OCI-LY7 (cell line): ENCODE data around the gene RNASE12. TPM values are rescaled to one million over a fixed set of nuclear protein-coding genes. Genes with fewer than 3 reads are reported as not detected.
"Not testable (repeated sequence)": the region's sequence is repeated elsewhere in the genome, so short reads cannot be mapped to it uniquely, and the experiment has no call there.

Source experiments
- BruUV-seq: library from RNA; stranded (reverse); fragments of 400-500 nt; replicated peaks from 2 replicates; lab custom pipeline; 2021; lab: Mats Ljungman, UMichigan
- CTCF ChIA-PET: fragments of 300-600 bp; sonication (Branson Sonifier 250); formaldehyde crosslinking; loops from one replicate; lab custom pipeline; 2022; ENCODE audit warnings: antibody characterized with exemption; ENCODE audit not compliant: unreplicated experiment; lab: Charles Lee
- POLR2A ChIA-PET: fragments of 300-600 bp; sonication (Branson Sonifier 250); formaldehyde crosslinking; loops from one replicate; lab custom pipeline; 2022; ENCODE audit warnings: antibody characterized with exemption; lab: Charles Lee
- DNase-seq: peaks from one replicate; pipeline ENCODE4 v3.0.0-alpha.2; 2015; ENCODE audit warnings: low spot score
- H2AFZ ChIP-seq: fragments of 200-600 bp; sonication (generic), shearing (Covaris generic); 2 replicates; pipeline ENCODE4 v1.6.1; 2014; ENCODE audit warnings: mild to moderate bottlenecking, antibody characterized with exemption, low read length, moderate library complexity
- H3K27ac ChIP-seq: fragments of 200-600 bp; sonication (generic); 2 replicates; pipeline ENCODE4 v1.5.1; 2014; ENCODE audit warnings: mixed run types, low read depth, mild to moderate bottlenecking, moderate library complexity, low read length, inconsistent platforms; ENCODE audit not compliant: poor library complexity, severe bottlenecking
- H3K36me3 ChIP-seq: fragments of 200-600 bp; sonication (generic); 2 replicates; pipeline ENCODE4 v1.6.1; 2014; ENCODE audit warnings: mild to moderate bottlenecking, antibody characterized with exemption, low read length, moderate library complexity, mixed read lengths; ENCODE audit not compliant: insufficient read depth
- H3K4me1 ChIP-seq: fragments of 200-600 bp; sonication (generic); 2 replicates; pipeline ENCODE4 v1.5.1; 2014; ENCODE audit warnings: mild to moderate bottlenecking, low read length; ENCODE audit not compliant: insufficient read depth, poor library complexity, severe bottlenecking
- H3K4me2 ChIP-seq: fragments of 200-600 bp; sonication (generic); 2 replicates; pipeline ENCODE4 v1.6.1; 2014; ENCODE audit warnings: mild to moderate bottlenecking, low read length
- H3K4me3 ChIP-seq: fragments of 200-600 bp; sonication (generic); 2 replicates; pipeline ENCODE4 v1.5.1; 2014; ENCODE audit warnings: mild to moderate bottlenecking, low read depth, low read length; ENCODE audit not compliant: poor library complexity, severe bottlenecking
- H3K79me2 ChIP-seq: fragments of 200-600 bp; sonication (generic); 2 replicates; pipeline ENCODE4 v1.6.1; 2016; ENCODE audit warnings: low read depth, mild to moderate bottlenecking, low read length, moderate library complexity, mixed read lengths; ENCODE audit not compliant: insufficient read depth
- H3K9me2 ChIP-seq: fragments of 200-600 bp; sonication (generic); 2 replicates; pipeline ENCODE4 v1.6.1; 2016; ENCODE audit warnings: mild to moderate bottlenecking, low read length, mixed read lengths; ENCODE audit not compliant: insufficient read depth
- H3K9me3 ChIP-seq: fragments of 200-600 bp; sonication (generic); 2 replicates; pipeline ENCODE4 v1.6.1; 2014; ENCODE audit warnings: mild to moderate bottlenecking, mixed run types, low read length, mixed read lengths
- H4K20me1 ChIP-seq: fragments of 200-600 bp; sonication (generic); 2 replicates; pipeline ENCODE4 v1.6.1; 2014; ENCODE audit warnings: mild to moderate bottlenecking, antibody characterized with exemption, low read length, moderate library complexity, mixed read lengths; ENCODE audit not compliant: insufficient read depth
- EZH2phosphoT487 ChIP-seq: fragments of 200-600 bp; sonication (generic); IDR thresholded peaks from 2 replicates; pipeline ENCODE4 v1.6.1; 2018; ENCODE audit warnings: low read depth, borderline replicate concordance, mild to moderate bottlenecking, mixed run types, antibody characterized with exemption, low read length, moderate library complexity, mixed read lengths
- intact Hi-C: fragments of 100-400 bp; cut with micrococcal nuclease; formaldehyde crosslinking; loops from one replicate; pipeline ENCODE4 v1.10.0; 2022; ENCODE audit not compliant: unreplicated experiment
- total RNA-seq, 2 experiments: library from RNA; depleted of rRNA in 1 of 2; stranded (reverse); fragments of >200 nt in 1 of 2; shearing (Covaris generic) in 1 of 2; gene quantifications; 2 replicates each; pipeline ENCODE4 v1.2.3, GENCODE V29; 2014 to 2022
- TF ChIP-seq, protein P1 (sequence below): fragments of 200-600 bp; sonication (generic); conservative IDR thresholded peaks from 2 replicates; pipeline ENCODE4 v1.5.1; 2014; ENCODE audit warnings: mild to moderate bottlenecking, antibody characterized with exemption, low read length, moderate library complexity, mixed read lengths

The RNASE12 gene
- total RNA-seq, 2 experiments from 2014 or later, result not detected

- H2AFZ ChIP-seq, result no peak overlapping the region
- no TSS peak for BruUV-seq
- CTCF ChIA-PET, result no interaction called here
Measured at GRCh38 chr14:20578325-20578724, 12.9 kb downstream of the RNASE12 start.

DNA sequence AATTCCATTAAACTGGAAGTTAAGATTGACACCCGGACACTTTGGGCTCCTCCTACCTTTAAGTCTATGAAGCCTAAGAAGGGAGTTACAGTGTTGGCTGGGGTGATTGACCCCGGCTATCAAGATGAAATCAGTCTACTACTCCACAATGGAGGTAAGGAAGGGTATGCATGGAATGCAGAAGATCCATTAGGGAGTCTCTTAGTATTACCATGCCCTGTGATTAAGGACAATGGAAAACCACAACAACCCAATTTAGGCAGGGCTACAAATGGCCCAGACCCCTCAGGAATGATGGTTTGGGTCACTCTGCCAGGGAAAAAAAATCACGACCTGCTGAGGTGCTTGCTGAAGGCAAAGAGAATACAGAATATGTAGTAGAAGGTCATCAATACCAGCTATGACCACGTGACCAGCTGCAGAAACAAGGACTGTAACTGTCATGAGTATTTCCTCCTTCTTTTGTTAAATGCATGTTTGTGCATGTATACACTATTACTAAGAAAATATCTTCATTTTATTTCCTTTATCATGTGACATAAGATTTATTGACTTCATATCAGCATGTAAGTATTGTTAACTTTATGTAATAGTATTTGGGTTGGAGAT, 18.7 kb downstream of the RNASE12 start:
- H3K36me3 ChIP-seq, H4K20me1 ChIP-seq, intact Hi-C loops, CTCF ChIA-PET, H3K4me3 ChIP-seq, BruUV-seq, H2AFZ ChIP-seq, H3K9me3 ChIP-seq, H3K9me2 ChIP-seq, H3K27ac ChIP-seq, DNase-seq, H3K4me1 ChIP-seq, H3K79me2 ChIP-seq, H3K4me2 ChIP-seq, POLR2A ChIA-PET: not testable (repeated sequence)

More at GRCh38 chr14:20578325-20578724, 12.9 kb downstream of the RNASE12 start:
- H3K4me2 ChIP-seq, result no peak overlapping the region
- no peaks in the 10 kb centered on the region for H3K79me2 ChIP-seq
- DNase-seq, result no peak
- intact Hi-C loops, result no loop called here
- no peak overlapping the region for H3K27ac ChIP-seq
- no peak overlapping the region for H3K4me3 ChIP-seq
- H3K36me3 ChIP-seq, result no peaks in the 10 kb centered on the region
- no peaks in the 10 kb centered on the region for H4K20me1 ChIP-seq
- no peaks in the 10 kb centered on the region; the same call in 1 of the 2 replicates for H3K9me2 ChIP-seq
- POLR2A ChIA-PET, result no interaction called here
- TF ChIP-seq, protein P1, sequence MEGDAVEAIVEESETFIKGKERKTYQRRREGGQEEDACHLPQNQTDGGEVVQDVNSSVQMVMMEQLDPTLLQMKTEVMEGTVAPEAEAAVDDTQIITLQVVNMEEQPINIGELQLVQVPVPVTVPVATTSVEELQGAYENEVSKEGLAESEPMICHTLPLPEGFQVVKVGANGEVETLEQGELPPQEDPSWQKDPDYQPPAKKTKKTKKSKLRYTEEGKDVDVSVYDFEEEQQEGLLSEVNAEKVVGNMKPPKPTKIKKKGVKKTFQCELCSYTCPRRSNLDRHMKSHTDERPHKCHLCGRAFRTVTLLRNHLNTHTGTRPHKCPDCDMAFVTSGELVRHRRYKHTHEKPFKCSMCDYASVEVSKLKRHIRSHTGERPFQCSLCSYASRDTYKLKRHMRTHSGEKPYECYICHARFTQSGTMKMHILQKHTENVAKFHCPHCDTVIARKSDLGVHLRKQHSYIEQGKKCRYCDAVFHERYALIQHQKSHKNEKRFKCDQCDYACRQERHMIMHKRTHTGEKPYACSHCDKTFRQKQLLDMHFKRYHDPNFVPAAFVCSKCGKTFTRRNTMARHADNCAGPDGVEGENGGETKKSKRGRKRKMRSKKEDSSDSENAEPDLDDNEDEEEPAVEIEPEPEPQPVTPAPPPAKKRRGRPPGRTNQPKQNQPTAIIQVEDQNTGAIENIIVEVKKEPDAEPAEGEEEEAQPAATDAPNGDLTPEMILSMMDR, result no peak
- TF ChIP-seq EZH2phosphoT487, result no peak
- no peaks in the 10 kb centered on the region for H3K9me3 ChIP-seq
- no peaks in the 10 kb centered on the region for H3K4me1 ChIP-seq

DNA sequence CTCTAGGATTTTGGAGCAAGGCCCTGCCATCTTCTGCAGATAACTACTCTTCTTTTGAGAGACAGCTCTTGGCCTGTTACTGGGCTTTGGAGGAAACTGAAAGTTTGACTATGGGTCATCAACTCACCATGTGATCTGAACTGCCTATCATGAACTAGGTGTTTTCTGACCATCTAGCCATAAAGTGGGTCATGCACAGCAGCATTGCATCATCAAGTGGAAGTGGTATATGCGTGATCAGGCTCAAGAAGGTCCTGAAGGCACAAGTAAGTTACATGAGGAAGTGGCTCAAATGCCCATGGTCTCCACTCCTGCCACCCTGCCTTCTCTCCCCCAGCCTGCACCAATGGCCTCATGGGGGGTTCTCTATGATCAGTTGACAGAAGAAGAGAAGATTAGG, 20.5 kb downstream of the RNASE12 start:
- H3K36me3 ChIP-seq, H3K4me1 ChIP-seq, POLR2A ChIA-PET, H3K4me2 ChIP-seq, DNase-seq, H3K9me2 ChIP-seq, H3K9me3 ChIP-seq, H3K4me3 ChIP-seq, H3K27ac ChIP-seq, H2AFZ ChIP-seq, BruUV-seq, CTCF ChIA-PET, H4K20me1 ChIP-seq, H3K79me2 ChIP-seq, intact Hi-C loops: not testable (repeated sequence)

GRCh38 chr14:20569865-20570264, 21.3 kb downstream of the RNASE12 start:
- DNase-seq, H4K20me1 ChIP-seq, H3K36me3 ChIP-seq, H3K27ac ChIP-seq, BruUV-seq, H3K4me3 ChIP-seq, H3K4me2 ChIP-seq, H3K9me3 ChIP-seq, H3K9me2 ChIP-seq, H3K79me2 ChIP-seq, H3K4me1 ChIP-seq, POLR2A ChIA-PET, CTCF ChIA-PET, intact Hi-C loops, H2AFZ ChIP-seq: not testable (repeated sequence)
